Measurements from ENCODE around the gene ZFHX3. TPM values are rescaled to one million over a fixed set of nuclear protein-coding genes. Genes with fewer than 3 reads are reported as not detected.

ZFHX3 gene
- total and polyA plus RNA-seq, 2 donors (not counting 1 experiment from before 2014, with no cell fraction given): 0.54 to 6.6 TPM

GRCh38 chr16:73096510-73096909, 48.6 kb upstream of the ZFHX3 start:
- Mint-ChIP-seq H3K4me1 (no peaks in the 10 kb centered on the region), H3K27me3 (peaks cover 3% of the 10 kb centered on the region), H3K4me3 (no peak overlapping the region), H3K27ac (no peak overlapping the region), H3K9me3 (ENCODE audit: insufficient read depth) (no peaks in the 10 kb centered on the region)
- H3K4me3 ChIP-seq (ENCODE audit: control extremely low read depth in 1 of 5, extremely low read depth in 1 of 5, insufficient read depth in 1 of 5, low read depth in 2 of 5, low read length in 4 of 5): no peak overlapping the region
- intact Hi-C loops (cut with micrococcal nuclease): no loop called here
- 93% methylated on average over 2 of the region's 3 CpGs for WGBS (ENCODE audit: insufficient coverage)
- no peaks in the 10 kb centered on the region for H3K79me2 ChIP-seq (ENCODE audit: control insufficient read depth, insufficient read depth, low read length)
- H3K36me3 ChIP-seq (replicated peaks in 1 of 2; ENCODE audit: control extremely low read depth in 1 of 2, control insufficient read depth in 1 of 2, extremely low read depth in 1 of 2, insufficient read depth in 2 of 2, low read length in 1 of 2): no peaks in the 10 kb centered on the region
- no peak overlapping the region for H3K27ac ChIP-seq (ENCODE audit: low read length in 2 of 2)
- H3K27me3 ChIP-seq (replicated peaks in 1 of 4; ENCODE audit: control extremely low read depth in 1 of 4, control insufficient read depth in 3 of 4, insufficient read depth in 4 of 4, low read length in 3 of 4): no peaks in the 10 kb centered on the region
- no peak overlapping the region for H3K4me2 ChIP-seq (replicated peaks; ENCODE audit: low read depth, low read length, poor library complexity, severe bottlenecking)
- POLR2A ChIA-PET: no interaction called here
- H3K9ac ChIP-seq (ENCODE audit: low read length): no peak overlapping the region
- no peaks in the 10 kb centered on the region for H4K20me1 ChIP-seq (ENCODE audit: control insufficient read depth, insufficient read depth, low read length, poor library complexity, severe bottlenecking)
- DNase-seq: no peak
- no peak for ATAC-seq (ENCODE audit: low read depth)
- no peak for TF ChIP-seq EZH2 (IDR thresholded peaks at IDR 0.05; ENCODE audit: borderline replicate concordance, insufficient read depth, low read depth, low read length, poor library complexity, severe bottlenecking)
- no peak for TF ChIP-seq CTCF (IDR thresholded peaks at IDR 0.05)
- no peak overlapping the region for H2AFZ ChIP-seq (ENCODE audit: insufficient read depth, low read depth, low read length, poor library complexity, severe bottlenecking)
- no peaks in the 10 kb centered on the region for H3K9me3 ChIP-seq (ENCODE audit: control extremely low read depth in 1 of 3, control insufficient read depth in 2 of 3, insufficient read depth in 1 of 3, low read length in 2 of 3)
- H3K4me1 ChIP-seq (ENCODE audit: control insufficient read depth in 2 of 2, insufficient read depth in 2 of 2, low read length in 2 of 2): no peaks in the 10 kb centered on the region
- CTCF ChIA-PET: no interaction called here

GRCh38 chr16:73095885-73096421, 48.0 kb upstream of the ZFHX3 start:
- intact Hi-C loops (cut with micrococcal nuclease): no loop called here
- DNase-seq (no peak), ATAC-seq (ENCODE audit: low read depth) (no peak)
- no peak overlapping the region for H3K4me3 Mint-ChIP-seq
- H3K4me3 ChIP-seq (ENCODE audit: control extremely low read depth in 1 of 5, extremely low read depth in 1 of 5, insufficient read depth in 1 of 5, low read depth in 2 of 5, low read length in 4 of 5): no peak overlapping the region
- H3K4me2 ChIP-seq (replicated peaks; ENCODE audit: low read depth, low read length, poor library complexity, severe bottlenecking): no peak overlapping the region
- H3K36me3 ChIP-seq (replicated peaks in 1 of 2; ENCODE audit: control extremely low read depth in 1 of 2, control insufficient read depth in 1 of 2, extremely low read depth in 1 of 2, insufficient read depth in 2 of 2, low read length in 1 of 2): no peaks in the 10 kb centered on the region
- WGBS (ENCODE audit: insufficient coverage): 41% methylated on average over 7 of the region's 9 CpGs
- no peaks in the 10 kb centered on the region for H3K27me3 ChIP-seq (replicated peaks in 1 of 4; ENCODE audit: control extremely low read depth in 1 of 4, control insufficient read depth in 3 of 4, insufficient read depth in 4 of 4, low read length in 3 of 4)
- POLR2A ChIA-PET: no interaction called here
- no peaks in the 10 kb centered on the region for H3K4me1 Mint-ChIP-seq
- no peaks in the 10 kb centered on the region for H3K79me2 ChIP-seq (ENCODE audit: control insufficient read depth, insufficient read depth, low read length)
- H4K20me1 ChIP-seq (ENCODE audit: control insufficient read depth, insufficient read depth, low read length, poor library complexity, severe bottlenecking): no peaks in the 10 kb centered on the region
- no peaks in the 10 kb centered on the region for H3K4me1 ChIP-seq (ENCODE audit: control insufficient read depth in 2 of 2, insufficient read depth in 2 of 2, low read length in 2 of 2)
- CTCF ChIA-PET: no interaction called here
- no peak for TF ChIP-seq CTCF (IDR thresholded peaks at IDR 0.05)
- H3K27ac Mint-ChIP-seq: no peak overlapping the region
- H3K9me3 ChIP-seq (ENCODE audit: control extremely low read depth in 1 of 3, control insufficient read depth in 2 of 3, insufficient read depth in 1 of 3, low read length in 2 of 3): no peaks in the 10 kb centered on the region
- peaks cover 3% of the 10 kb centered on the region for H3K27me3 Mint-ChIP-seq
- no peak overlapping the region for H2AFZ ChIP-seq (ENCODE audit: insufficient read depth, low read depth, low read length, poor library complexity, severe bottlenecking)
- no peak overlapping the region for H3K9ac ChIP-seq (ENCODE audit: low read length)
- H3K9me3 Mint-ChIP-seq (ENCODE audit: insufficient read depth): no peaks in the 10 kb centered on the region
- H3K27ac ChIP-seq (ENCODE audit: low read length in 2 of 2): no peak overlapping the region

Measured in B cell (primary cell).